Measurements from ENCODE around the gene SERP2.

Gene SERP2

GRCh38 chr13:44423824-44424223, 50.2 kb downstream of the SERP2 start:
- Histone ChIP-seq H3K9me2 (replicated peaks; ENCODE audit: insufficient read depth, low read length) (no peaks in the 10 kb centered on the region), H3K4me2 (ENCODE audit: low read depth, low read length, poor library complexity, severe bottlenecking) (no peak overlapping the region), H3K27me3 (ENCODE audit: low read length) (no peaks in the 10 kb centered on the region), H3K27ac (ENCODE audit: low read depth, low read length) (no peak overlapping the region), H3K36me3 (ENCODE audit: low read length) (no peaks in the 10 kb centered on the region), H3K9ac (ENCODE audit: low read length) (no peak overlapping the region), H3K4me3 (ENCODE audit: insufficient read depth, low read length, poor library complexity, severe bottlenecking) (no peak overlapping the region), H3F3A (ENCODE audit: insufficient read depth) (no peaks in the 10 kb centered on the region), H4K20me1 (ENCODE audit: low read depth, low read length) (no peaks in the 10 kb centered on the region), H3K9me3 (ENCODE audit: insufficient read depth, low read length) (no peaks in the 10 kb centered on the region), H2AFZ (ENCODE audit: low read depth, low read length, severe bottlenecking) (no peak overlapping the region), H3K79me2 (ENCODE audit: insufficient read depth, low read length) (no peaks in the 10 kb centered on the region)
- TF ChIP-seq EZH2phosphoT487 (conservative IDR thresholded peaks at IDR 0.05; ENCODE audit: low read length), result no peak
- TF ChIP-seq CTCF (IDR thresholded peaks at IDR 0.05; ENCODE audit: insufficient read depth, low read length, poor library complexity, severe bottlenecking), result no peak

GRCh38 chr13:44425041-44425814, 51.6 kb downstream of the SERP2 start:
- no peak overlapping the region for H3K27ac ChIP-seq (ENCODE audit: low read depth, low read length)
- no peaks in the 10 kb centered on the region for H4K20me1 ChIP-seq (ENCODE audit: low read depth, low read length)
- no peak overlapping the region for H2AFZ ChIP-seq (ENCODE audit: low read depth, low read length, severe bottlenecking)
- no peaks in the 10 kb centered on the region for H3K9me2 ChIP-seq (replicated peaks; ENCODE audit: insufficient read depth, low read length)
- no peaks in the 10 kb centered on the region for H3K79me2 ChIP-seq (ENCODE audit: insufficient read depth, low read length)
- TF ChIP-seq EZH2phosphoT487 (conservative IDR thresholded peaks at IDR 0.05; ENCODE audit: low read length) (no peak), CTCF (IDR thresholded peaks at IDR 0.05; ENCODE audit: insufficient read depth, low read length, poor library complexity, severe bottlenecking) (no peak)
- no peaks in the 10 kb centered on the region for H3K36me3 ChIP-seq (ENCODE audit: low read length)
- H3K4me2 ChIP-seq (ENCODE audit: low read depth, low read length, poor library complexity, severe bottlenecking), result no peak overlapping the region
- H3K9me3 ChIP-seq (ENCODE audit: insufficient read depth, low read length), result no peaks in the 10 kb centered on the region
- no peak overlapping the region for H3K9ac ChIP-seq (ENCODE audit: low read length)
- H3F3A ChIP-seq (ENCODE audit: insufficient read depth), result no peaks in the 10 kb centered on the region
- H3K27me3 ChIP-seq (ENCODE audit: low read length), result no peaks in the 10 kb centered on the region
- no peak overlapping the region for H3K4me3 ChIP-seq (ENCODE audit: insufficient read depth, low read length, poor library complexity, severe bottlenecking)

- Histone ChIP-seq H3K9me2 (replicated peaks; ENCODE audit: insufficient read depth, low read length) (no peaks in the 10 kb centered on the region), H3K27ac (ENCODE audit: low read depth, low read length) (no peak overlapping the region), H3K79me2 (ENCODE audit: insufficient read depth, low read length) (no peaks in the 10 kb centered on the region), H3K4me3 (ENCODE audit: insufficient read depth, low read length, poor library complexity, severe bottlenecking) (no peak overlapping the region), H3K4me2 (ENCODE audit: low read depth, low read length, poor library complexity, severe bottlenecking) (no peak overlapping the region), H3K9me3 (ENCODE audit: insufficient read depth, low read length) (no peaks in the 10 kb centered on the region), H3K9ac (ENCODE audit: low read length) (no peak overlapping the region), H3F3A (ENCODE audit: insufficient read depth) (no peaks in the 10 kb centered on the region), H2AFZ (ENCODE audit: low read depth, low read length, severe bottlenecking) (no peak overlapping the region), H3K36me3 (ENCODE audit: low read length) (no peaks in the 10 kb centered on the region), H3K27me3 (ENCODE audit: low read length) (no peaks in the 10 kb centered on the region), H4K20me1 (ENCODE audit: low read depth, low read length) (no peaks in the 10 kb centered on the region)
- TF ChIP-seq CTCF (IDR thresholded peaks at IDR 0.05; ENCODE audit: insufficient read depth, low read length, poor library complexity, severe bottlenecking) (no peak), EZH2phosphoT487 (conservative IDR thresholded peaks at IDR 0.05; ENCODE audit: low read length) (no peak)
These were observed 52.1 kb downstream of the SERP2 start for GRCh38 chr13:44425815-44426078.
